Medulla oblongata (tissue), 1 donor: ENCODE data around the gene CAPN9.
A peak's percentile ranks its signal among the peaks of the same experiment; 100 is the strongest.

Experiments used
- DNase-seq: peaks from one replicate; pipeline ENCODE4 v3.0.0-alpha.2; 2015; ENCODE audit errors: extremely low spot score

Gene CAPN9

GRCh38 chr1:230849451-230850224, 102.5 kb downstream of the CAPN9 start:
- DNase-seq = peak; percentile 69

- no peak for DNase-seq
Measured at GRCh38 chr1:230850547-230850946, 103.4 kb downstream of the CAPN9 start.

GRCh38 chr1:230851291-230851691, 104.1 kb downstream of the CAPN9 start:
- DNase-seq = no peak
